HEK293 (cell line): Measurements from ENCODE around the gene ABHD14A.

ENCODE experiments used
- BCL11A ChIP-seq: fragments of 450-650 bp; formaldehyde crosslinking; IDR thresholded peaks from 2 replicates; pipeline ENCODE4 v1.5.1; 2016; ENCODE audit warnings: low read depth, missing biosample characterization, missing genetic modification characterization
- CTCF ChIP-seq: fragments of 450-650 bp; formaldehyde crosslinking; IDR thresholded peaks from 2 replicates; pipeline ENCODE4 v1.5.1; 2016; ENCODE audit warnings: missing biosample characterization, missing genetic modification characterization
- ZBTB7A ChIP-seq: fragments of 450-650 bp; formaldehyde crosslinking; IDR thresholded peaks from 2 replicates; pipeline ENCODE4 v1.5.1; 2016; ENCODE audit warnings: low read depth, missing biosample characterization, missing genetic modification characterization
- ZEB2 ChIP-seq: fragments of 450-650 bp; formaldehyde crosslinking; IDR thresholded peaks from 2 replicates; pipeline ENCODE4 v1.5.1; 2016; ENCODE audit warnings: missing biosample characterization, missing genetic modification characterization
- ZNF112 ChIP-seq: fragments of 450-650 bp; formaldehyde crosslinking; IDR thresholded peaks from 2 replicates; pipeline ENCODE4 v1.5.0; 2017; ENCODE audit warnings: missing biosample characterization, missing genetic modification characterization
- ZNF114 ChIP-seq: fragments of 450-650 bp; formaldehyde crosslinking; IDR thresholded peaks from 2 replicates; pipeline ENCODE4 v1.5.0; 2017; ENCODE audit warnings: missing biosample characterization, missing genetic modification characterization
- ZNF175 ChIP-seq: fragments of 450-650 bp; formaldehyde crosslinking; IDR thresholded peaks from 2 replicates; pipeline ENCODE4 v1.5.1; 2016; ENCODE audit warnings: missing biosample characterization, missing genetic modification characterization
- ZNF18 ChIP-seq: fragments of 450-650 bp; formaldehyde crosslinking; IDR thresholded peaks from 2 replicates; pipeline ENCODE4 v1.5.1; 2016; ENCODE audit warnings: missing biosample characterization, missing genetic modification characterization
- ZNF184 ChIP-seq: fragments of 450-650 bp; IDR thresholded peaks from 2 replicates; pipeline ENCODE4 v1.5.1; 2018; ENCODE audit warnings: missing biosample characterization, mild to moderate bottlenecking, missing genetic modification characterization
- ZNF223 ChIP-seq: fragments of 450-650 bp; formaldehyde crosslinking; IDR thresholded peaks from 2 replicates; pipeline ENCODE4 v1.5.1; 2016; ENCODE audit warnings: missing biosample characterization, missing genetic modification characterization
- ZNF707 ChIP-seq: fragments of 450-650 bp; formaldehyde crosslinking; IDR thresholded peaks from 2 replicates; pipeline ENCODE4 v1.5.1; 2016; ENCODE audit warnings: missing biosample characterization, missing genetic modification characterization
- TF ChIP-seq, protein P1 (sequence below): fragments of 450-650 bp; formaldehyde crosslinking; IDR thresholded peaks from 2 replicates; pipeline ENCODE4 v1.5.1; 2016; ENCODE audit warnings: missing biosample characterization, missing genetic modification characterization

DNA sequence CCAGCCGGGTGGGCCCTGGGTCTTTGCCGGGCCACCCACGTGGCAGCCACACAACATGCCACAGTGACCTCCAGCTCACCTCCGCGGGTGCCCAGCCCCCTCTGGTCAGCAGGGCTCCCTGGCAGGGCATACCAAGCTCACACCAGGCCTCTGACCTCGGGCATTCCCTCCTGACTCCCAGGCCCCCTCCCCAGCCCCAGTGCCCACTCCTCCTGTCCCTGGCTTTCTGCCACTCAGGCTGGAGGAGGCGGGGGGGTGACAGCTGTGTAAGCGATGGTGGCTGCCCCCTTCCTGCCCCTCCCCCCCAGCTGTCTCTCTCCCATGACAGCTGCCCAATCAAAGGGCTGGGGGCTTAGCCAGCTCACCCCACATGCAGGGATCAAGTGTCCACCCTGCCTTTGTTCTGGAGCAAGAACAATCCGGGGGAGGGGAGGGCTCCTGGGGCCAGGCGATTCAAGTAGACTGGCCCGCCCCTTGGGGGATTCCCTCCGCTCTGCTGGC lies 10.9 kb upstream of the ABHD14A start:
- no peak for TF ChIP-seq ZNF223 (tag by site-specific recombination)
- no peak for TF ChIP-seq ZNF114
- no peak for TF ChIP-seq ZEB2 (tag by site-specific recombination)
- TF ChIP-seq BCL11A (tag by site-specific recombination), result no peak
- TF ChIP-seq ZNF175 (tag by site-specific recombination), result no peak
- TF ChIP-seq ZNF184 (tag by site-specific recombination), result no peak
- no peak for TF ChIP-seq CTCF
- TF ChIP-seq ZNF707, result no peak
- no peak for TF ChIP-seq ZNF112 (tag by site-specific recombination)
- TF ChIP-seq, protein P1, sequence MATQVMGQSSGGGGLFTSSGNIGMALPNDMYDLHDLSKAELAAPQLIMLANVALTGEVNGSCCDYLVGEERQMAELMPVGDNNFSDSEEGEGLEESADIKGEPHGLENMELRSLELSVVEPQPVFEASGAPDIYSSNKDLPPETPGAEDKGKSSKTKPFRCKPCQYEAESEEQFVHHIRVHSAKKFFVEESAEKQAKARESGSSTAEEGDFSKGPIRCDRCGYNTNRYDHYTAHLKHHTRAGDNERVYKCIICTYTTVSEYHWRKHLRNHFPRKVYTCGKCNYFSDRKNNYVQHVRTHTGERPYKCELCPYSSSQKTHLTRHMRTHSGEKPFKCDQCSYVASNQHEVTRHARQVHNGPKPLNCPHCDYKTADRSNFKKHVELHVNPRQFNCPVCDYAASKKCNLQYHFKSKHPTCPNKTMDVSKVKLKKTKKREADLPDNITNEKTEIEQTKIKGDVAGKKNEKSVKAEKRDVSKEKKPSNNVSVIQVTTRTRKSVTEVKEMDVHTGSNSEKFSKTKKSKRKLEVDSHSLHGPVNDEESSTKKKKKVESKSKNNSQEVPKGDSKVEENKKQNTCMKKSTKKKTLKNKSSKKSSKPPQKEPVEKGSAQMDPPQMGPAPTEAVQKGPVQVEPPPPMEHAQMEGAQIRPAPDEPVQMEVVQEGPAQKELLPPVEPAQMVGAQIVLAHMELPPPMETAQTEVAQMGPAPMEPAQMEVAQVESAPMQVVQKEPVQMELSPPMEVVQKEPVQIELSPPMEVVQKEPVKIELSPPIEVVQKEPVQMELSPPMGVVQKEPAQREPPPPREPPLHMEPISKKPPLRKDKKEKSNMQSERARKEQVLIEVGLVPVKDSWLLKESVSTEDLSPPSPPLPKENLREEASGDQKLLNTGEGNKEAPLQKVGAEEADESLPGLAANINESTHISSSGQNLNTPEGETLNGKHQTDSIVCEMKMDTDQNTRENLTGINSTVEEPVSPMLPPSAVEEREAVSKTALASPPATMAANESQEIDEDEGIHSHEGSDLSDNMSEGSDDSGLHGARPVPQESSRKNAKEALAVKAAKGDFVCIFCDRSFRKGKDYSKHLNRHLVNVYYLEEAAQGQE (tag by site-specific recombination), result no peak
- TF ChIP-seq ZNF18, result no peak
- TF ChIP-seq ZBTB7A (tag by site-specific recombination), result no peak
